B cell (primary cell): ENCODE data around the gene SLC24A4.

Source experiments
- CTCF ChIP-seq: fragments of 200-600 bp; IDR thresholded peaks from one replicate; pipeline ENCODE4 v1.8.0; 2022; ENCODE audit warnings: antibody characterized with exemption, mild to moderate bottlenecking
- EZH2 ChIP-seq: IDR thresholded peaks from 2 replicates; pipeline ENCODE4 v1.6.1; 2012; ENCODE audit warnings: borderline replicate concordance, low read depth, mild to moderate bottlenecking, moderate library complexity, low read length; ENCODE audit not compliant: insufficient read depth, poor library complexity, severe bottlenecking

GRCh38 chr14:92285311-92285710 is 37.7 kb upstream of the SLC24A4 start:
- TF ChIP-seq CTCF (no peak), EZH2 (no peak)
